ENCODE results near the gene C15orf62.

C15orf62 gene

DNA sequence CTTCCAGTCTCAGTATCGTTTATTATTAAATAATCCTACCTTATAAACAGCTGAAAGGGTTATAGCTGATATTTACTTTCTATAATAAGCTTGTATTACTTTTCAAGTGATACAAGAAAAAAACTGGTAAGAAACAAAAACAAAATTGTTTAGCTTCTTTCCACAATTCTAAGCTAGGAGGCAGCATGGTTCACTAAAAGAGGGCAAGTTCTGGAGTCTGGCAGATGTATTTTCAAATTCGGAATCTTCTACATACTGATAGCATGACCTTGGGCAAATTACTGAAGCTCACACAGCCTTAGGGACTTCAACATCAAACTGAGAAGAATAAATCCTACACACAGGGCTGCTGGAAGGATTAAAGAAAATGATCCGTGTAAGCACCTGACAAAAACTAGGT, 15.4 kb downstream of the C15orf62 start:
- DNase-seq, result no peak

DNA sequence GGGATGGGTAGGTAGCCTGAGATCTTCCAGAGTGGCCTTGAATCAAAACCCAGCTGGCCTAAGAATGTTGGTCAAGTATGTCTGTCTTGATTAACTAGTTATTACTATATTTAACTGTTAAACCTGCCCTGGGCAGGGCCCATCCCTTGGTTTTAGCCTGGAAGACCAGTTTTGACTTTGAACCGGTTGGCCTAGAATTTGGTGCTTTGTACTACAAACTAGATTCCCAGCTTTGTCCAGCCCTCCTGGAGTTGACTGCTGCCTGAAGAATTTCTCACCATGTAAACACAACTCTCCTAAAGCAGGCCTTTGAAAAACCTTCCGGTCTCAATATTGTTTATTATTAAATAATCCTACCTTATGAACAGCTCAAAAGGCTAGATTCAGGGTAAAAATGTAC, 16.0 kb downstream of the C15orf62 start:
- no peak for DNase-seq

DNA sequence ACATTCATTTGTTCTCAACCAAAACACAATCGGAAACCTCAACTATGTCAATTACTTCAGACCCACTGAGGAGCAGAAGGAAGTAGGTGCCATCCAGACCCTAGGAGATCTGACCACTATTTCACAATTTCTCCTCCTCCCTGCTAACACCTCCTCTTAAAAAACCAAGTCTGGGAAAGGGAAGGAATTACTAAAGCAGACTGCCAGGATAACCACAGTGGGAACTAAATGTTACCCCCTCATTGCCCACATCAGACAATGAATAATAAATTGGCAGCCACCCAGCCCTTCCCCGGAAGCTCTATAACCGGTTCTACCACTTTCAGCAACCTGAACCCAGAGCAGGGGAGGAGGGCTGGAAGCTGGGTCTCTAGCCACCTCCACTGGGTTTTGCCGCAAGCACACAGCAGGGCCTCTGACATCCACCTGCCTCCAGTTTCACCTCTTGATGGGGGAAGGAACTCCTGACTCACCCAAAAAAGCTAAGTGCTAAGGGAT, 17.6 kb downstream of the C15orf62 start:
- DNase-seq, result no peak

DNA sequence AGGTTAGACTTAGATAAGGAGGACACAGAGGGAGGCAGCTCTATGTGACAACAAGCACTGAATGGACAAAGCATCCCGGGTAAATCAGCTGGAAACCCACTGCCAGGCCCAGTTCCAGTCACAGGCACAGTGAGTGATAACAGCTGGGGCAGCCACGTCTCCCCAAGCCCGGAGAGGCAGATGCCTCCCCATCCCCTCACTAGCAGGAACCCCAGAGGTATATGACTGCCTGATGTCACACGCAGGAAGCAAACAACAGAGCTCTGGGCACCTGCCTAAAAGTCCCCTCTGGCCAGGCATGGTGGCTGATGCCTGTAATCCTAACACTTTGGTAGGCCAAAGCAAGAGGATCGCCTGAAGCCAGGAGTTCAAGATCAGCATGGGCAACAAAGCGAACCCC, 18.2 kb downstream of the C15orf62 start:
- DNase-seq, result no peak

DNA sequence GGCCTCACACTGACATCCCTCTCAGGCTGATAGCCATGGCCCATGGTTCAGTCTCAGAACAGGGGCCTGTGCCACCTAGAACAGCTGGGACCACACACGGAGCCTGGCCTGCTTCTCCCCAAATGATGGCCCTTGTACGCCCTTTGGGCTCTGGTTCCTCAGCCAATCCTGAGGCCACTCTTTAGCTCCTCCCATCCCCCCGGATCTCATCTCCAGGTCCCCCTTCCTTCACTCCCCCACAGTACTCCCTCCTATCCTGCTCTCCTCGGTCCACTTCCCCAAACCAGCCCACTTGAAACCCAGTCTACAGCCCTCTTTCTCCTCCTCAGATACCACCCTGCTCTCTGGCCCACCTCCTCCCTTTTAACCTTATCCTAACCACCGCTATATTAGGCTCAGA, 19.3 kb downstream of the C15orf62 start:
- no peak for DNase-seq

DNA sequence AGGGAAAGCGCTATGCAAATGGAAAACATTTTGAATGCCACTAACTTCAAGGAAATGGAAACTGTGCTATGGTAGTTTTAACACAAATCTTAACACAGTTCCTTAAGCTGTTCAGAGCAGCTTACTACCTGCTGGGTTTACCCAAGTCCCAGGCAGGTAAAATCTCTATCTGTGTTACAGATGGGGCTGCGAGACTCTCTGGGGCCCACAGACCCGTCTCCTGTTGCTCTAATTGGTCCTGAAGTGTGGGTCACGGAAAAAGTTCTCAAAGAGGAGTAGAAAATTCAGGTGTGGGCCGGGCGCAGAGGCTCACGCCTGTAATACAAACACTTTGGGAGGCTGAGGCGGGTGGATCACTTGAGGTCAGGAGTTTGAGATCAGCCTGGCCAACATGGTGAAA, 20.2 kb downstream of the C15orf62 start:
- no peak for DNase-seq

DNA sequence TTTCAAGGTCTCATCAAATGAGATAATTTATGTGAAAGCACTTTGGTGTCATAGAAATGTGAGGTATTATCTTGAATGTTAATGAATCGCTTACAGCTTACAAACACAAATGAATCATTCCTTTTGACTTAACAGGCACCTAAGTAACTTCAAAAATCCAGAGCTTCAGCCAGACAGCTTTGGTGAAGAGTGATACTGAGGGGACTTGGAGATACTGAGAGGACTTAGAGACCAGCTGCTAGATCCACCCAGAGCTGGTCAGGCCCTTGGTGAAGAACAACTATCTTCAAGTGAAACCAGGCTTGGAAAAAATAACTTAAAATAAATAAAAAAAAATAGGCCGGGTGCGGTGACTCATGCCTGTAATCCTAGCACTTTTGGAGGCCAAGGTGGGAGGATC, 20.9 kb downstream of the C15orf62 start:
- no peak for DNase-seq

DNA sequence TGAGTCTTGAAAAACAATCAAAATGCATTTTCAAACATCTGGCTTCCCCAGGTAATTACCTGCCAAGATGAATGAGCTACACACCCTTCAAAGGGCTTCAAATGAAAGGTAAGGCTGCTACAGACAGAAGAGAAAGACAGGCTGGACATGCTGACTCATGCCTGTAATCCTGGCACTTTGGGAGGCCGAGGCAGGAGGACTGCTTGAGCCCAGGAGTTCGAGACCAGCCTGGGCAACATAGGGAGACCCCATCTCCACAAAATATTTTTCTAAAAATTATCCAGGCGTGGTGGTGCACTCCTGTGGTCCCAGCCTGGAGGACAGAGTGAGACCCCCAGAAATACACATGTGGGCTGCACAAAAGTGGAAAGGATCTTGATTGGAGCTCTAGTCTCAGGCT, 22.6 kb downstream of the C15orf62 start:
- no peak for DNase-seq

DNA sequence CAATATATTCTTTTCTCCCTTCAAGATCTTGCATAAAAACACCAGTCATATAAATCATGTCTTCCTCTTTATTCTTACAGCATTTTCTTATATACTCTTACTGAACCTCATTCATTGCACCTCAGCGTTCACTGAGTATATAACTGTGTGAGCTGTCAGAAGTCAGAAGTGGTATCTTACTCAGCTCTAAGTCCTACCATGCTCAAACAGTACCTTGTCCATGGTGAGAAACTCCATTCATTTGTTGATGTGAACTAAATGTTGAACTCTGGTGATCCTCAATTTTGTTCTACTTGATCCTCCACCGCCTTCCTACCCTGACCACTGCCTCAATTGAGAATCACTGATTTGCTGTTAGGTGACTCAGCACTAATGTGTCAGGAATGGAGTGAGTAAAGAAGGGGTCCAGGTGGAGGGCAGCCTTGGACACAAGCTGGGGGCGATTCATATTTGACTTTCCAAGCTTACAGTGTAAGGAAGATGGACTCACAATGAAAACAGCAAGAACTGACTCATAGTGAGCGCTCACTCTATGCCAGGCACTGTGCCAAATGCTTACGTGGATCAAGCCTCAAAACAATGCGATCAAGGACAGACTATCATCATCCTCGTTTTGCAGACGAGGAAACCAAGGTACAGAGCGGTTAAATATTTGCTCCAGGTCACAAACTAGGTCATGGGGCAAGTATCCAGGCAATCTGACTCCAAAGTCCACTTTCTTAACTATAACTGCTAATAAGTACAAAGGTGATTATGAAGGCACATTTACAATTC, 23.6 kb downstream of the C15orf62 start:
- DNase-seq, result no peak

DNA sequence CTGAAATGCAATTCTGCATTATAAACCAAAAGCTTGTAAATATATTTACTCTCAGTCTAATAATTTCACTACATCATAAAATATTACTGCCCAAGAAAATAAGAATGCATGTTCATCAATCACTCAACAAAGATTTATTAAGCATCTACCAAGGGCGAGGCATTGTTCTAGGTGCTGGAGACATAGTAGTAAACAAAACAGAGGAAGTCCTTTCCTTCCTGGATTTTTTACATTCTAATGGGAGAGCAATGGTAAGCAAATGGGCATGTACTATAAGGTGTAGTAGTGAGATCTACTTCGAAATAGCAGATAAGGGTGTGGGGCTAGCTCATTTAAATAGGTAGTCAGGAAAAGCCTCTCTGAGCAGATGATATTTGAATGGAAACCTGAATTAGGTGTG, 26.3 kb downstream of the C15orf62 start:
- DNase-seq, result no peak

DNA sequence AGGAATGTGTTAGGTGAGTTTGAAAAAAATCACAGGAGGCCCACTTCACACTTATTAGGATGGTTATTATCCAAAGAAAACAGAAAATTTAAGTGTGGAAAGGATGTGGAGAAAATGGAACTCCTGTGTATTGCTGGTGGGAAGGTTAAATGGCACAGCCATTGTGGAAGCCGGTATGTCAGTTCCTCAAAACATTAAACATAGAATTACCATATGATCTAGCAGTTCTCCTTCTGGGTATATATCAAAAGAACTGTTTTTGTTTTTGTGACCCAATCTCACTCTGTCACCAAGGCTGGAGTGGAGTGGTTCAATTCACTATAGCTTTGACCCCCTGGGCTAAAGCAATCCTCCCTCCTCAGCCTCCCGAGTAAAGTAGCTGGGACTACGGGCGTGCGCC, 26.7 kb downstream of the C15orf62 start:
- DNase-seq, result no peak

DNA sequence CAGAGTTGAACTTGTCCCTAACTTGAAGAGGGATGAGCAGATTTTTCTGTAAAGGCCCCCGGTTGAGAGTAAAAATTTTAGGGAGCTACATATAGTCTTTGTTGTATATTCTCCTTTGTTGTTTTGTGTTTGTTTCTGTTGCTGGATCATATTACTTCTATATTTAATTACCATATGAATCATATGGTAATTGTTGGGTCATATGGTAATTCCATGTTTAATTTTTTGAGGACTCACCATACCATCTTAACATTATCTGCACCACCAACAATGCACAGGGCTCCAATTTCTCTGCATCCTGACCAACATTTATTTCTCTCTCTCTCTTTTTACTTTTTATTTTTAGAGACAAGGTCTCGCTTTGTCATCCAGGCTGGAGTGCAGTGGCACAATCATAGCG, 29.7 kb downstream of the C15orf62 start:
- no peak for DNase-seq

DNA sequence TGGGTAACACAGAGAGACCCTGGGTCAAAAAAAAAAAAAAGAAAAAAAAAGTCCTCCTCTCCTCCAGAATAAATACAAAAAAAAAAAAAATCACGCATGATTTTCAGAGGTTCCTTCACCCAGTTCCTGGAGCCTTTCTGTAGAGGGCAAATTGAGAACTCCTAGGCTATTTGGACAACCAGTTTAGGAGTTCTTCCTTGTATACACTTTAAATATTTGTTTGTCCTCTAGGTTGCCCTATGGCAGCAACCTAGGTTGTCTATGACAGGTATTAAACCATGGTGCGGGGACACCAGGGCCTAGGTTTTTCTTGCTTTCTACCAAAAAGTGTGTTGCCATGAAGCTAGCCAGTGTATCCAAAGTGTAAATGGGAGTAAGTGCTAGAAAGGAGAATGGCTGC, 33.3 kb downstream of the C15orf62 start:
- no peak for DNase-seq

DNA sequence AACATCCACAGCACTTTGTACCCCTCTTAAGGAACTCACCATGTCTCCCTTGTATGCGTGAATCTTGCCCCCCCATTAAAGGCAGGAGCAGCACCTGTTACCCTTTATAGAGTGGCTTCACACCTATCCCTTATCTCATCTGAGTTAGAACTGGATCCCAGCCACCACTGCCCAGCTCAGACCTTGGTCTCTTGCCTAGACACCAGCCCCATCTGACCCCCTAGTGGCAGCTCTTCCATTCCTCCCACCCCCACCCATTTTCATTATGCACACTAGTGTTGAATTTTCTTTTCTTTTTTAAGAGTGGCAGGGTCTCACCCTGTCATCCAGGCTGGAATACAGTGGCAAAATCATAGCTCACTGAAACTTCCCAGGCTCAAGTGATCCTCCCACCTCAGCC, 33.9 kb downstream of the C15orf62 start:
- no peak for DNase-seq

DNA sequence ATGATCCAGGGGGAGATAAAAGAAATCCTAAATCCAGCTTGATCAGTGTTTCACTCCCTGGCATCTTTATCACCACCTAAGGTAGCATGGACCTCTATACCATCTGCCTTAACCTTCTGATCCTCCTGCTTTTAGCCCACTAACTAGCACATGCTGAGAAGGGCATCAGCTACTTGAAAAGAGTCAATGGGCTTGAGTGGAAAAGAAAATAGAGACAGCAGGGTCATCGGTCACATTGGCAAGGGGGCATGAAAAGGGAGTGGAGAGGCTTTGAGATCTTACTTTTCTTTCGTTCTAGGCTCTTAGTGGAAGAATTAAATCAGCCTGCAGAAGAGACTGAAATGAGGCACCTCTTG, 36.9 kb downstream of the C15orf62 start:
- DNase-seq, result no peak

DNA sequence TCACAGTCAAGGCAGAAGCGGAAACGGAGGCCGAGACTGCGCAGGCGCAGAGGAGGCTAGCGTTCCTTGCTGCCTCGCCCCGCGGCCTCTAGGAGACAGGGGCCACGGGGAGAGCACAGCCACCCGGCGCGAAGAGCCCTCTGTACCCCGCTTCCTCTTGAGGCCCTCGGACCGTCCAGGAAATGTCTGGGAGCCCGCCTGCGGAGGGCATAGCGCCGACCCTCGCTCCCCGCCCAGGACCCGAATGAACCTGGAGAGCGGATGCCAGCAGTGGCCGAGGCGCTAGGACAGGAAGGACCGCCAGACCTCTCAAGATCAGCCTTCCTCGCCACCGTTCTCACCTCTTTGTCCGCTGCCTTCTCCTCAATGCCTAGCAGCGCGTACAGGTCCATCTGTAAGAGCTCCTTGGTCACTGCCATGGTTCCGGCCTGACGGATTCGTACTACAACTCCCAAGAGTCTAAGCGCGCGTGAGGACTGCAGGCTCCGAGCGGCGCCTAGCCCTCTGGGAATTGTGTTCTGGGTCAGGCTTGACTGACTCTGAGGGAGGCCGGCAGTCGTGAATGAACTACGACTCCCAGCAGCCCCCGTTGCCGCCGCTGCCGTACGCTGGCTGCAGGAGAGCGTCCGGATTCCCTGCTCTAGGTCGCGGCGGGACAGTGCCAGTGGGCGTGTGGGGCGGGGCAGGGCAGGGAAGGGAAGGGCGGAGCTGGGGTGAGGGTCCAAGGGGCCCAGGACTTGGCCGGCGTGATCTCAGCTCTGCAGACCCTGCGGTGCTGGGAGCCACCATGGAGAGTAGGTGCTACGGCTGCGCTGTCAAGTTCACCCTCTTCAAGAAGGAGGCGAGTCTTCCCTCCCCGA, 37.5 kb downstream of the C15orf62 start, which contains the start of the genes DNAJC17 and ZFYVE19:
Gene DNAJC17, minus strand, starts transcription at position 446 of the 860 bp plus-strand sequence. Its CDS starts 27 bp downstream, at position 419.
Gene ZFYVE19, plus strand, starts transcription at position 62 of the 860 bp plus-strand sequence. Its CDS starts 501 bp downstream, at position 563.
- peak; percentile 95 for DNase-seq

DNA sequence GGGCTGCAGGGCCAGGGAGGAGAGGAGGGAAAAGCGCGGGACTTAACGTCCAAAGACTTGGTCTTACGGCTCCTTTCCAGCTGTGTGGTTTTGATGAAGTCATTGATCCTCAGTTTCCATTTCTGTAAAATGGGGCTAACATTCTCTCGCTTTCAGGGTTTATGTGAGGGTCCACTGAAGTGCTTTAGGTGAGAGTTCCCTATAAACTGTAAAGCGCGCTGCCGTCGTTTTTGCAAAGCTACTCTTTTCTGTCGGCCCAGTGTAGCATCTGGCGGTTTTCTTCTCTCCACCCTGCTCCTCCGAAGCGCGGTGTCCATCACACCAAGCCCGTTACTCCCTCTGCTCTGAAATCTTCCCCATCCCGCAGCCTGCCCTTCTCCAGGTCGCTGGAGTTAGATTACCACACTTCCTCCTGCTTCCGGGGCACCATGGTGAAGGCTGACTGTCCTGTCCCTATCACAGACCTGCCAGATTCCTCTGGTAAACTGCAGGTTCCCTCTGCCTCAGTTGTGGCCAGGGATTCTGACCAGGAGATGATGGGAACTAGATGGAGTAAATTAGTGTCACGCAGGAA, 38.2 kb downstream of the C15orf62 start:
- no peak for DNase-seq

DNA sequence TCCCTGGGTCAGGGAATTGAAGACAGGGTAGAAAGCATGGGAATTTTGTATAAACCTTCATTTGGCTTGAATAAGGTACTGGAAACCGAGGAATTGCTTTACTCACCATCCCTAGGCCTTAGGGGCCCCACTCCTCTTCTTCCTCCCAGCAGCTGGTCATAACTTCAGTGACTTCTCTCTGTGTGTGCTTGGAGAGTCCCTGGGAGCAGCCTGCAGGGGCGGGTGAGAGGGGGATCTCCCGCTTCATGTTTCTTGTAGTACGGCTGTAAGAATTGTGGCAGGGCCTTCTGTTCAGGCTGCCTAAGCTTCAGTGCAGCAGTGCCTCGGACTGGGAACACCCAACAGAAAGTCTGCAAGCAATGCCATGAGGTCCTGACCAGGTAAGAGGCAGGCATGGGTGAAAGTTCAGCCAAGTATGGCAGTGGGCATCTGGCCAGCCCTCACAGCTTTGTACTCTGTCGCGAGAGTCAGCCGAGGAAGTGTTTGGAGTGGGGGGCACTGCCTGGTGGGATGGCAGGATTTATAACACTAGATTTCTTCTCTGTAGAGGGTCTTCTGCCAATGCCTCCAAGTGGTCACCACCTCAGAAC, 39.2 kb downstream of the C15orf62 start:
- no peak for DNase-seq

DNA sequence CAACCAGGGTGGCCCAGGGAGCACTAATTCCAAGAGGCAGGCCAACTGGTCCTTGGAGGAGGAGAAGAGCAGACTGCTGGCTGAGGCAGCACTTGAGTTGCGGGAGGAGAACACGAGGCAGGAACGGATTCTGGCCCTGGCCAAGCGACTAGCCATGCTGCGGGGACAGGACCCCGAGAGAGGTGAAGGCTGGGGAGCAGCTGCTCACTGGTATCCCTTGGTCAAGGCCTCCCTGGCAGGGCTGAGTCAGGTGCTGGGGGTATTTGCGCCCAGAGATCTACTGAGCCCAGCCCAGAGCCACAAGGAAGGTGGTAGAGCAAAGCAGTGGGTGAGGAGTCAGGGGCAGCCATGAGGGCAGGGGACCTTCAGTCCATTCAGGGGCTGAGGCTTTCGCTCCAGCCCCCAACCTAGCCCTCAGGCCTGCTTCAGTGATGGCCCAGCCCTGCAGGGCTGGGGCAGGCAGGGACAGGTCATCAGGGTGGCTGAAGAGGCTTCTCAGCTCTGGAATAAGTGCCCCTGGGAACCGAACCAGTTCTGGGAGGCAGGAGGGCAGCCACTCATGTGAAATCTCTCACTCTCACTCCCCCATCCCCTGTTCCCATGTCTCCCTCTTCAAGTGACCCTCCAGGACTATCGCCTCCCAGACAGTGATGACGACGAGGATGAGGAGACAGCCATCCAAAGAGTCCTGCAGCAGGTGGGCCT, 43.1 kb downstream of the C15orf62 start:
- no peak for DNase-seq

DNA sequence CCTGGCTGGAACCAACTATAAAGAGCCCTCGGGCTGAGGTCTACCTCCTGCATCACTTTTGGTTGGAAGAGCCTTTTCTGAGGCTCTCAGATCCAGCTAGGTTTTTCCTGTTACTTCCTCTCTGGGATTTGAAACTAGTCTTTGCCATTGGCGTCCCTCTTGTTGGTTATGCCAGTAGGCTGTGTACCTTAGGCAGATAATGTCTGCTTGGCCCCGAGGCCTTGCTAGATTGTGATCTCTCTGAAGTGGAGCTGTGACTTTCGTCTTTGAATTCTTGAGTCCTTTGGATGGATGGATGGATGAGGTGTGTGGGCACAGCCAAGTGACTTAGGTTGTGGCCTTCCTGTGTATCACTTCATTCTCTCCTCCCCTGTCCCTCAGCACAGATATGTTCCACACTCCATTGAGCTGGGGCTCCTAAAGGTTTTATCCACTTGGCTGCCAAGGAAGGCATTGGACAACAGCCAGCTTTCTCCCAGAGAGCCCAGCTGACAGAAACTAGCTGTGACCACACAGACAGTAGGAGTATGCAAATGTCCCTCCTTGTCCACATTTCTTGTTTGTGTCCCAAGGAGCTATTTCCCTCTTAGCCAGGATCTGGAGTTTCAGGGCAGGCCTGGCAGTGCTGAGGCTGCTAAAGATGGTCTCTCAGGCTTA, 45.4 kb downstream of the C15orf62 start:
- no peak for DNase-seq

DNA sequence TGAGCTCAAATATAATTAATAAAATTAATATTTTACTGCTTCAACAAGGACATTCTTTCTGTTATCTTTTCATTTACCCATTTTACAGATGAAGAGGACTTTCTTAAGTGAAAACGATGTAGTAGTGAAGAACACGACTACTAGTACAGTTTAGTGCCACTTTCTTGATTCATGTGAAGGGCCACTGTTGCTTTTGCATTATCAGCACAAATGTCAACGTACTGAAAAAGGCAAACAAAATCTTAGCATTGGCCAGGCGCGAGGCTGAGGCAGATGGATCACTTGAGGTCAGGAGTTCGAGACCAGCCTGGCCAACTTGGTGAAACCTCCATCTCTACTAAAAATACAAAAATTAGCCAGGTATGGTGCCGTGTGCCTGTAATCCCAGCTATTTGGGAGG, 49.3 kb downstream of the C15orf62 start:
- DNase-seq, result no peak

DNA sequence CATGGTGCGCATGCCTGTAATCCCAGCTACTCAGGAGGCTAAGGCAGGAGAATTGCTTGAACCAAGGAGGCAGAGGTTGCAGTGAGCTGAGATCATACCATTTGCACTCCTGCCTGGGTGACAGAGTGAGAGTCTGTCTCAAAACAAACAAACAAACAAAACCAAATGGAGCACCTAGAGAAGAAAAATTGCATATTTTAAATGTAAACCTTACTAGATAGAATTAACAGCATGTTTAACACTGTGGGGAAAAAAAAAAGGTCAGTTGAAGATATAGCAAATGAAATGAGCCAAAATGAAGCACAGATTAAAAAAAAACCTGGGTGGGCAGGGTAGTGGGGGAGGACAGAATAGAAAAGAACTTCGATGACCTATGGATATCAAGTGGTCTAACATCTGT, 51.4 kb downstream of the C15orf62 start:
- no peak for DNase-seq
